GM12878 (cell line): ENCODE results near the gene WBP11. TPM values are rescaled to one million over a fixed set of nuclear protein-coding genes. Genes with fewer than 3 reads are reported as not detected.

Experiments
- ATAC-seq: fragments of 200-7000 bp; cut with Tn5 transposase; 3 replicates; pipeline ENCODE4 v1.9.1; 2020; ENCODE audit warnings: mild to moderate bottlenecking, moderate library complexity
- BruUV-seq: library from RNA; stranded (reverse); fragments of 400-500 nt; replicated peaks from 2 replicates; lab custom pipeline; 2021; lab: Mats Ljungman, UMichigan
- CTCF ChIA-PET: fragments of 300-600 bp; sonication (Branson Sonifier 250); formaldehyde crosslinking; extraction: SDS; loops from one replicate; lab custom pipeline; 2021; ENCODE audit warnings: inconsistent platforms; lab: Yijun Ruan, JAX
- POLR2A ChIA-PET: fragments of 350-600 bp; formaldehyde crosslinking; extraction: SDS; loops from one replicate; lab custom pipeline; 2021; ENCODE audit warnings: inconsistent platforms; lab: Charles Lee
- RAD21 ChIA-PET: fragments of 300-600 bp; sonication (Branson Sonifier 250); formaldehyde crosslinking; loops from one replicate; lab custom pipeline; 2023; ENCODE audit warnings: antibody characterized with exemption; ENCODE audit not compliant: unreplicated experiment; lab: Charles Lee
- SMC1A ChIA-PET: fragments of 300-600 bp; sonication (Branson Sonifier 250); formaldehyde crosslinking; loops from one replicate; lab custom pipeline; 2023; ENCODE audit not compliant: unreplicated experiment, uncharacterized antibody; lab: Charles Lee
- DNase-seq: peaks from one replicate; pipeline ENCODE4 v3.0.0-alpha.2; 2011; ENCODE audit warnings: low read depth, low spot score
- FAIRE-seq: peaks from 3 replicates; lab custom pipeline; 2011; peaks lifted over from hg19 to GRCh38; lab: Jason Lieb, UNC
- H2AFZ ChIP-seq: 2 replicates; pipeline ENCODE4 v1.6.0; 2011; ENCODE audit warnings: low read depth, low read length, control low read depth; ENCODE audit not compliant: control insufficient read depth
- H3K27ac ChIP-seq: 2 replicates; pipeline ENCODE4 v1.5.1; 2011; ENCODE audit warnings: control low read depth; ENCODE audit not compliant: control insufficient read depth, insufficient read depth
- H3K27me3 ChIP-seq, 2 experiments: replicated peaks in 1 of 2; 2 replicates each; pipeline versions ENCODE4 v1.6.0 to v1.6.1; 2011; ENCODE audit warnings: low read length in 1 of 2; ENCODE audit not compliant: control insufficient read depth in 2 of 2, insufficient read depth in 2 of 2
- H3K36me3 ChIP-seq, 2 experiments: 2 replicates each; pipeline ENCODE4 v1.5.1; 2011; ENCODE audit warnings: low read length in 1 of 2; ENCODE audit not compliant: control insufficient read depth in 2 of 2, insufficient read depth in 2 of 2
- H3K4me1 ChIP-seq: 2 replicates; pipeline ENCODE4 v1.6.1; 2011; ENCODE audit warnings: mild to moderate bottlenecking, low read length, moderate library complexity, mixed read lengths; ENCODE audit not compliant: control insufficient read depth, insufficient read depth
- H3K4me2 ChIP-seq: 2 replicates; pipeline ENCODE4 v1.6.0; 2011; ENCODE audit warnings: control low read depth; ENCODE audit not compliant: control insufficient read depth, insufficient read depth
- H3K4me3 ChIP-seq: fragments of 200-600 bp; sonication (generic); 2 replicates; pipeline ENCODE4 v1.5.1; 2016
- H3K79me2 ChIP-seq: 2 replicates; pipeline ENCODE4 v1.6.0; 2011; ENCODE audit warnings: low read length; ENCODE audit not compliant: control insufficient read depth, insufficient read depth
- H3K9ac ChIP-seq: 2 replicates; pipeline ENCODE4 v1.8.0; 2011; ENCODE audit warnings: low read length, control low read depth, mixed read lengths; ENCODE audit not compliant: control insufficient read depth, insufficient read depth
- H3K9me3 ChIP-seq: replicated peaks from 3 replicates; pipeline ENCODE4 v1.5.1; 2011; ENCODE audit warnings: mild to moderate bottlenecking, low read length; ENCODE audit not compliant: control insufficient read depth, insufficient read depth
- H4K20me1 ChIP-seq: 2 replicates; pipeline ENCODE4 v1.6.0; 2011; ENCODE audit not compliant: control insufficient read depth, insufficient read depth
- BHLHE40 ChIP-seq, 2 experiments: fragments of 450-650 bp in 1 of 2; IDR thresholded peaks; 2 replicates each; pipeline ENCODE4 v1.6.1; 2011 to 2017; ENCODE audit warnings: low read depth in 2 of 2, borderline replicate concordance in 1 of 2, improper control_type of control experiment in 1 of 2, low read length in 1 of 2, mild to moderate bottlenecking in 1 of 2
- EP300 ChIP-seq, 2 experiments: fragments of 150-350 bp in 1 of 2; IDR thresholded peaks; 2 replicates each; pipeline ENCODE4 v1.6.1; 2011 to 2012; ENCODE audit warnings: low read depth in 2 of 2, low read length in 2 of 2, borderline replicate concordance in 1 of 2, improper control_type of control experiment in 1 of 2, inconsistent platforms in 1 of 2; ENCODE audit not compliant: control insufficient read depth in 1 of 2
- FOS ChIP-seq: IDR thresholded peaks from 3 replicates; pipeline ENCODE4 v1.6.1; 2011; ENCODE audit warnings: borderline replicate concordance; ENCODE audit not compliant: insufficient read length; ENCODE audit errors: extremely low read depth
- GABPA ChIP-seq: IDR thresholded peaks from 2 replicates; pipeline ENCODE4 v1.6.1; 2014; ENCODE audit warnings: antibody characterized with exemption, low read depth, mild to moderate bottlenecking, inconsistent platforms
- MTA3 ChIP-seq: IDR thresholded peaks from 2 replicates; pipeline ENCODE4 v1.6.1; 2012; ENCODE audit warnings: low read length, inconsistent platforms, borderline replicate concordance
- NR2C2 ChIP-seq: IDR thresholded peaks from 2 replicates; pipeline ENCODE4 v1.6.1; 2011; ENCODE audit warnings: borderline replicate concordance, low read depth; ENCODE audit not compliant: control insufficient read depth, insufficient read length
- SMARCA5 ChIP-seq: fragments of 450-650 bp; IDR thresholded peaks from 2 replicates; pipeline ENCODE4 v1.6.1; 2017; ENCODE audit warnings: mild to moderate bottlenecking
- SUPT20H ChIP-seq: IDR thresholded peaks from 2 replicates; pipeline ENCODE4 v1.6.1; 2011; ENCODE audit warnings: low read depth, mild to moderate bottlenecking, low read length, moderate library complexity, borderline replicate concordance; ENCODE audit not compliant: control insufficient read depth
- YBX1 ChIP-seq: fragments of 450-650 bp; IDR thresholded peaks from 2 replicates; pipeline ENCODE4 v1.6.1; 2016; ENCODE audit warnings: antibody characterized with exemption
- ZNF384 ChIP-seq: IDR thresholded peaks from 2 replicates; pipeline ENCODE4 v1.6.1; 2012; ENCODE audit warnings: low read depth, mild to moderate bottlenecking, low read length, improper control_type of control experiment, borderline replicate concordance
- whole genome bisulfite sequencing: methylation state at CpG from one replicate; pipeline ENCODE4 v1.1.6; 2016; ENCODE audit warnings: low lambda C conversion rate; ENCODE audit not compliant: insufficient replicate concordance, insufficient coverage; ENCODE audit errors: missing lambda C conversion rate; 5-methylcytosine and 5-hydroxymethylcytosine counted together
- in situ Hi-C: fragments of 300-500 bp; cut with MboI; formaldehyde crosslinking; loops from 9 replicates; pipeline ENCODE4 v1.14.3; 2018; ENCODE audit warnings: mixed read lengths
- intact Hi-C: fragments of 100-400 bp; cut with micrococcal nuclease; formaldehyde crosslinking; loops from one replicate; pipeline ENCODE4 v1.14.2; 2022; ENCODE audit not compliant: unreplicated experiment
- polyA plus RNA-seq, 11 experiments: library from polyadenylated mRNA; depleted of rRNA in 4 of 11; unstranded in 6 of 11; stranded (reverse) in 5 of 11; fragments of >200 nt; fragmentation: Nextera tagmentation in 4 of 11; fragmentation: Illumina TruSeq in 1 of 11; extraction: Ambion mirVana in 4 of 11; extraction: Trizol in 1 of 11; gene quantifications; 1 replicate in 1 of 11; 2 replicates in 10 of 11; pipeline versions ENCODE4 v1.2.1 to v1.2.3, GENCODE V29; 2011 to 2016; ENCODE audit warnings: inconsistent platforms in 2 of 11, missing spikeins in 2 of 11, low read depth in 1 of 11
- total RNA-seq, 4 experiments: library from RNA; depleted of rRNA in 3 of 4; stranded (reverse); fragments of >200 nt in 3 of 4; fragmentation: Illumina TruSeq in 1 of 4; extraction: Trizol in 1 of 4; gene quantifications; 2 replicates each; pipeline versions ENCODE4 v1.2.1 to v1.2.3, GENCODE V29; 2013 to 2021
- TF ChIP-seq, protein P1 (sequence below): fragments of 450-650 bp; IDR thresholded peaks from 2 replicates; pipeline ENCODE4 v1.6.1; 2017; ENCODE audit warnings: mild to moderate bottlenecking, moderate library complexity
- TF ChIP-seq, protein P2 (sequence below): fragments of 450-650 bp; IDR thresholded peaks from 2 replicates; pipeline ENCODE4 v1.6.1; 2018; ENCODE audit warnings: mild to moderate bottlenecking, low read depth, moderate library complexity; ENCODE audit not compliant: partially characterized antibody

The WBP11 gene
- total and polyA plus RNA-seq, 10 of the 15 experiments (the other 5 are each of a cell fraction or from before 2014, with no cell fraction given) = 11.5 to 107 (median 29.1) TPM

DNA sequence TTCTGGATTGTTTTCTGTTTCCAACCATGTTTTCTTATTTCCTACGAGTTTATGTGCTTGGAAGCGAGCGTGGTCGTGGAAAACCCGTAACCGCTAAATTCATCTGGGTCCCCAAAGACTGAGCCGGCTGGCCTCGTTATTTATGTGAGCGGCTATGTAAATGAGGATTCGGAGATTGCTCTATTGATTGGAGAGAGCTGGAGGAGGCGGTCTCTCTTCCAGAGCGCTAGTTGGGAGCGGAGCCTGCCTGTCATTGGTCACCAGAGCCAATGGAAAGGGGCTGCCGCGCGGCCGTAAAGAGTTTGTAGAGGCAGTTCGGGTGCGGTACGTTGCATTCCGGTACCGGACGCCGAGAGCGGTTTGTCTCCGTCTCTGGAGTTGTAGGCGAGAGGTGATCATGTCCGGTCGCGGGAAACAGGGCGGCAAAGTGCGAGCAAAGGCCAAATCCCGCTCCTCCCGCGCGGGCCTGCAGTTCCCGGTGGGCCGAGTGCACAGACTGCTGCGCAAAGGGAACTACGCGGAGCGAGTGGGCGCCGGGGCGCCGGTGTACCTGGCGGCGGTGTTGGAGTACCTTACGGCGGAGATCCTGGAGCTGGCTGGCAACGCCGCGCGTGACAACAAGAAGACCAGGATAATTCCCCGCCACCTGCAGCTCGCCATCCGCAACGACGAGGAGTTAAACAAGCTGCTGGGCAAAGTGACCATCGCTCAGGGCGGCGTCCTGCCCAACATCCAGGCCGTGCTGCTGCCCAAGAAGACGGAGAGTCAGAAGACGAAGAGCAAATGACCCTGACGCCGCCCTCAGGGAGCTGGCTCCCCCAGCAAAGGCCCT lies 29.0 kb downstream of the WBP11 start:
- ChIA-PET CTCF (interaction anchor here (0.7 to 2.9 kb wide), 11 partner anchors 8 to 220 kb away, joined by 3 to 18 read pairs (median 4); no protein-coding TSS in a partner anchor), SMC1A (interaction anchor here (0.7 to 4.4 kb wide), 11 partner anchors 16 to 811 kb away, joined by 3 to 29 read pairs (median 4); partner anchors contain the start of genes ARHGDIB, C12orf60 and WBP11)
- WGBS = under 1% methylated on average over 66 of the region's 67 CpGs
- TF ChIP-seq, protein P1, sequence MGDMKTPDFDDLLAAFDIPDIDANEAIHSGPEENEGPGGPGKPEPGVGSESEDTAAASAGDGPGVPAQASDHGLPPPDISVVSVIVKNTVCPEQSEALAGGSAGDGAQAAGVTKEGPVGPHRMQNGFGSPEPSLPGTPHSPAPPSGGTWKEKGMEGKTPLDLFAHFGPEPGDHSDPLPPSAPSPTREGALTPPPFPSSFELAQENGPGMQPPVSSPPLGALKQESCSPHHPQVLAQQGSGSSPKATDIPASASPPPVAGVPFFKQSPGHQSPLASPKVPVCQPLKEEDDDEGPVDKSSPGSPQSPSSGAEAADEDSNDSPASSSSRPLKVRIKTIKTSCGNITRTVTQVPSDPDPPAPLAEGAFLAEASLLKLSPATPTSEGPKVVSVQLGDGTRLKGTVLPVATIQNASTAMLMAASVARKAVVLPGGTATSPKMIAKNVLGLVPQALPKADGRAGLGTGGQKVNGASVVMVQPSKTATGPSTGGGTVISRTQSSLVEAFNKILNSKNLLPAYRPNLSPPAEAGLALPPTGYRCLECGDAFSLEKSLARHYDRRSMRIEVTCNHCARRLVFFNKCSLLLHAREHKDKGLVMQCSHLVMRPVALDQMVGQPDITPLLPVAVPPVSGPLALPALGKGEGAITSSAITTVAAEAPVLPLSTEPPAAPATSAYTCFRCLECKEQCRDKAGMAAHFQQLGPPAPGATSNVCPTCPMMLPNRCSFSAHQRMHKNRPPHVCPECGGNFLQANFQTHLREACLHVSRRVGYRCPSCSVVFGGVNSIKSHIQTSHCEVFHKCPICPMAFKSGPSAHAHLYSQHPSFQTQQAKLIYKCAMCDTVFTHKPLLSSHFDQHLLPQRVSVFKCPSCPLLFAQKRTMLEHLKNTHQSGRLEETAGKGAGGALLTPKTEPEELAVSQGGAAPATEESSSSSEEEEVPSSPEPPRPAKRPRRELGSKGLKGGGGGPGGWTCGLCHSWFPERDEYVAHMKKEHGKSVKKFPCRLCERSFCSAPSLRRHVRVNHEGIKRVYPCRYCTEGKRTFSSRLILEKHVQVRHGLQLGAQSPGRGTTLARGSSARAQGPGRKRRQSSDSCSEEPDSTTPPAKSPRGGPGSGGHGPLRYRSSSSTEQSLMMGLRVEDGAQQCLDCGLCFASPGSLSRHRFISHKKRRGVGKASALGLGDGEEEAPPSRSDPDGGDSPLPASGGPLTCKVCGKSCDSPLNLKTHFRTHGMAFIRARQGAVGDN = 0 out of 2 replicates have a peak, but pooled peaks have one; percentile 41
- TF ChIP-seq, protein P2, sequence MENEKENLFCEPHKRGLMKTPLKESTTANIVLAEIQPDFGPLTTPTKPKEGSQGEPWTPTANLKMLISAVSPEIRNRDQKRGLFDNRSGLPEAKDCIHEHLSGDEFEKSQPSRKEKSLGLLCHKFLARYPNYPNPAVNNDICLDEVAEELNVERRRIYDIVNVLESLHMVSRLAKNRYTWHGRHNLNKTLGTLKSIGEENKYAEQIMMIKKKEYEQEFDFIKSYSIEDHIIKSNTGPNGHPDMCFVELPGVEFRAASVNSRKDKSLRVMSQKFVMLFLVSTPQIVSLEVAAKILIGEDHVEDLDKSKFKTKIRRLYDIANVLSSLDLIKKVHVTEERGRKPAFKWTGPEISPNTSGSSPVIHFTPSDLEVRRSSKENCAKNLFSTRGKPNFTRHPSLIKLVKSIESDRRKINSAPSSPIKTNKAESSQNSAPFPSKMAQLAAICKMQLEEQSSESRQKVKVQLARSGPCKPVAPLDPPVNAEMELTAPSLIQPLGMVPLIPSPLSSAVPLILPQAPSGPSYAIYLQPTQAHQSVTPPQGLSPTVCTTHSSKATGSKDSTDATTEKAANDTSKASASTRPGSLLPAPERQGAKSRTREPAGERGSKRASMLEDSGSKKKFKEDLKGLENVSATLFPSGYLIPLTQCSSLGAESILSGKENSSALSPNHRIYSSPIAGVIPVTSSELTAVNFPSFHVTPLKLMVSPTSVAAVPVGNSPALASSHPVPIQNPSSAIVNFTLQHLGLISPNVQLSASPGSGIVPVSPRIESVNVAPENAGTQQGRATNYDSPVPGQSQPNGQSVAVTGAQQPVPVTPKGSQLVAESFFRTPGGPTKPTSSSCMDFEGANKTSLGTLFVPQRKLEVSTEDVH = no peak
- TF ChIP-seq MTA3 = no peak
- TF ChIP-seq GABPA = peak; percentile 11; the same call in 1 of the 2 replicates
- TF ChIP-seq EP300 (IDR thresholded peaks at IDR 0.05; ENCODE audit: borderline replicate concordance in 1 of 2, control insufficient read depth in 1 of 2, low read depth in 2 of 2, low read length in 2 of 2) = no peak
- TF ChIP-seq SUPT20H = no peak
- TF ChIP-seq NR2C2 = no peak
- TF ChIP-seq SMARCA5 = no peak
- TF ChIP-seq BHLHE40 (IDR thresholded peaks at IDR 0.05; ENCODE audit: borderline replicate concordance in 1 of 2, low read depth in 2 of 2, low read length in 1 of 2) = no peak
- TF ChIP-seq FOS = peak; percentile 91
- no peak for TF ChIP-seq YBX1
- no peak for TF ChIP-seq ZNF384

More for the DNA sequence above, 29.0 kb downstream of the WBP11 start:
- peak overlapping the region; percentile 86 for H3K4me3 ChIP-seq
- H3K79me2 ChIP-seq = peaks cover 34% of the 10 kb centered on the region
- ATAC-seq (peak; percentile 70), FAIRE-seq (peak; percentile 69), DNase-seq (peak; percentile 66)
- H2AFZ ChIP-seq = peak overlapping the region; percentile 89
- intact Hi-C loops (loop anchor here (2.0 to 5.0 kb wide), 6 partner anchors 29 to 1108 kb away; partner anchors contain the start of genes ATF7IP, C12orf60, STRAP and WBP11), in situ Hi-C loops (loop anchor here (10.0 to 25.0 kb wide), 2 partner anchors 181 to 1863 kb away; no protein-coding TSS in a partner anchor)
- peak overlapping the region; percentile 95 for H3K4me2 ChIP-seq
- H4K20me1 ChIP-seq = no peaks in the 10 kb centered on the region
- H3K27me3 ChIP-seq = no peaks in the 10 kb centered on the region
- peak overlapping the region; percentile 87 for H3K9ac ChIP-seq
- peak overlapping the region; percentile 84 for H3K27ac ChIP-seq
- BruUV-seq = TSS peak; percentile 96
- POLR2A ChIA-PET = interaction anchor here (0.6 to 4.3 kb wide), 10 partner anchors 8 to 183 kb away, joined by 3 to 24 read pairs (median 4); partner anchors contain the start of genes C12orf60 and WBP11
- H3K4me1 ChIP-seq = peaks cover 5% of the 10 kb centered on the region
- no peaks in the 10 kb centered on the region for H3K36me3 ChIP-seq
- no peaks in the 10 kb centered on the region for H3K9me3 ChIP-seq
- RAD21 ChIA-PET = interaction anchor here (0.5 to 9.5 kb wide), 5 partner anchors 28 to 537 kb away, joined by 3 to 89 read pairs (median 3); partner anchors contain the start of genes C12orf60 and WBP11
